Stimulated activated CD4-positive, alpha-beta T cell treated with anti-CD3 and anti-CD28 coated beads, TNF-alpha, amount 100 ng/mL, for 4 hours (primary cell): ENCODE data around the gene NFIA.
A peak's percentile ranks its signal among the peaks of the same experiment; 100 is the strongest.
"Not testable (repeated sequence)": the region's sequence is repeated elsewhere in the genome, so short reads cannot be mapped to it uniquely, and the experiment has no call there.

ENCODE experiments used
- DNase-seq, 3 experiments: peaks; one replicate each; pipeline ENCODE4 v3.0.0-alpha.2; 2020; ENCODE audit warnings: low read depth in 3 of 3

The NFIA gene

GRCh38 chr1:61453111-61453961, 371.0 kb downstream of the NFIA start:
- DNase-seq, result peak; percentile 22 to 39 (median 28)

GRCh38 chr1:61455400-61455799, 373.0 kb downstream of the NFIA start:
- DNase-seq, result no peak

- DNase-seq, result no peak
Observed at GRCh38 chr1:61457526-61458040, 375.2 kb downstream of the NFIA start.

DNA sequence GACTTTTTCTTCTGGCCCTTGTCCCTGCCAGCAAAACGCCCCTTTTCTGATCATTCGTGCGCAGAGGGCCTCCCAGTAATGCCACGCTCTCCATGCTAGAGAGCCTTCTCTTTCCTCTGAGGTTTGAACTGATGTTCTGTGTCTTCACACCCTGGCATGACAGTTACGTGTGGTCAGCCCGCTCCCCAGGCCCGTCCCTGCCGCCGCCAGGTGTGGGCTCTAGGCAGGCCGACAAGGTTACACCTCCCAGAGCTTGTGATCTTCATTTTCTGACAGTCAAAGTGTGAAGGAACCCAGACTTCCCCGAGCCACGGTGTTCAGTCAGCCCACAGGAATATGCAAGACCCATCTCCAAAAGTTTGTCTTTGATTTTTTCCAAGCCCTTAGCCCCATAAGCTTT, 377.0 kb downstream of the NFIA start:
- no peak for DNase-seq

- DNase-seq, result no peak
Observed at GRCh38 chr1:61460191-61460590, 377.8 kb downstream of the NFIA start.

GRCh38 chr1:61461406-61462384, 379.3 kb downstream of the NFIA start:
- DNase-seq, result no peak

DNA sequence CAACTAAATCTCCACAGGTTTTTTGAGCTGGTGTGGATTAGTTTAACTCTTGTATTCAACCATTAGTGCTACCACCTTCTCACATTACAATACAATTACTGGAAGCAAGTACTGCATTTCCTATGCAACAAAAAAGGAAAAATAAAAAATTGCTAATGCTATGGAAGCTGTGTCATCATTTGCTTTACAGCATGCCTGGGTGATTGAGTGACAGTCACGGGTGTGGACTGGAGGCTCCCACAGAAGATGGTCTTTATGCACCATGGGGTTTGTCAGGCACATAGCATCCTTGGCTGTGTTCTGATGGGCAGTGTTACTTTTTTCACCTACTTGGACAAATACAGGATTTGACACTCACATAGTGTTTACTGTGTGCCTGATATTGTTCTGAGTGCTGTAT, 380.3 kb downstream of the NFIA start:
- no peak for DNase-seq

DNA sequence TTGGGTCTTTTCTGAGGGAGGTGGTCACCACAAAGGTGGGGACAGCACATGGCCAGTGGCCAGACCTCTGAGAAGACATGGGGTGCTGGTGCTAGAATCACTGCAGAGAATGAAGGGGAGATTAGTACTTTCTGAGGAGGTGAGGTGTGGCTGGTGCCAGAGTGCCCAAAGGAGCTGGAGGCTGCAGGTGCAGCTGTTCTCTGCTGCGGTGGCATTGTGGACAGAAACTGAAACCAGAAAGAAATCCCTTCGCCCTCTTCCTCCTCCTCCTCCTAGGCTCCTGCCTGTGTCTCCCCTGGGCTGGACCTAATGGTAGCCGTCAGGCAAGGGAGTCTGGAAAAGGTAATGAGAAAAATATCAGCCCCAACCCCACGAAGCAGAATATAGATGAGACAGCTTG, 380.9 kb downstream of the NFIA start:
- no peak for DNase-seq

DNA sequence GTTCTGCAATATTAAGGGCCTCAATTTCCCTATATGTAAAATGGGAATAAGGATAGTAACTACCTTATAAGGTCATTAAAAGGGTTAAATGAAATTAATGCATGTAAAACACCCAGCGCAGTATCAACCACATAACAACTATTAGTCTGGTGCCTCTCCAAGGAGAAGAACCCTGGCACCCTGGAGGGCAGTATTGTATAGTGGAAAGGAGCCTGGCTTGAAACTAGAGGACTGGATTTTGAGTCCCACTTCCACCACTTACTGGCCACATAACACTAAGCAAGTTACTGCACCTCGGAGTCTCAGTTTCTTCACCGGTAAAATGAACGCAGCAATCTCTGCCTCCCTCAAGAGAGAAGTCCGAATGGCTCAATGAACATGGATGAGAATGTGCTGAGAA, 385.5 kb downstream of the NFIA start:
- not testable (repeated sequence) for DNase-seq

DNA sequence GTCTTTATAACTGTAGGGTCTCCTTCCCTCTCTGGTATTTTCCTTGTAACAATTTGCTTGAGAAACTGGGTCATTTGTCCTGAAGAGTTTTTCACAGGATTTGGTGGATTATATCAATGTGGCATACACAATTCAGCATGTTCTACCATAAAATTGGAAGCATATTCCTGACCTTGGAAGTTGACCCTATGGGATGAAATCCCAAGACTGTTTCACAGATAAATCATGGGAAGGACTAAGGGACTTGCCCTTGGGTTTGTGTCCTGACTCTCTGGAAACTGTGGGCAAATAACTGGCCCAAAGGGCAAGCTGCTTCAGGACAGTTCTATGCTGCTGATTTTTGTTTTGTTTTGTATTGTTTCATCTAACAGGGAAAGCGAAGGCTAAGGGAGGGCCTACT, 387.0 kb downstream of the NFIA start:
- no peak for DNase-seq

GRCh38 chr1:61472876-61473275, 390.5 kb downstream of the NFIA start:
- no peak for DNase-seq

DNA sequence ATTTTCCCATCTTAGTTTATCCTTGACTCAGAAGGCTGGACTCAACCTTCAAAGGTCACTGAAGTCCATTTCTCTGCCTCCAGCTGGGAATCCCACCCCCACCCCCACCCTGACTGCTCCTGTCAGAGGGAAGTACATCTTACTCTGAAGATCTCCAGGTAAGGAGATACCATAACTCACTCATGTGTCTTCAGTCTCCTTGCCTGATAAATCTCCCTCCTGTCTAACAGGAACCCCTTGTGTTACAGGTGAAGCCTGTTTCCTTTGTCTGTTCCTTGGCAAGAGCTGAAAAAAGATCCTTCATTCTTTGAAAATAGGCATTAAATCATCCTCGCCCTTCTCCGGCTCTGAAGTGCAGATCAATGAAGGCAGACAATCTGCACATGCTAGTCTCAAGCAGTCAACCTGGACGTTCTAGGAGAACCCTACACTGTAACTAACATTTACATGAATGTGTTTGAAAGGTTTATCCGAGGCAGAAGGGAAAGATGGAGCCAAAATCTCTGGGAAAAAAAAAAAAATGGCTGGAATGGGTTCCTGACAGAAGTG, 392.0 kb downstream of the NFIA start:
- no peak for DNase-seq

GRCh38 chr1:61474963-61475362, 392.6 kb downstream of the NFIA start:
- DNase-seq, result no peak

GRCh38 chr1:61477301-61477700, 394.9 kb downstream of the NFIA start:
- no peak for DNase-seq

- no peak for DNase-seq
Observed at GRCh38 chr1:61480273-61480935, 398.0 kb downstream of the NFIA start.

DNA sequence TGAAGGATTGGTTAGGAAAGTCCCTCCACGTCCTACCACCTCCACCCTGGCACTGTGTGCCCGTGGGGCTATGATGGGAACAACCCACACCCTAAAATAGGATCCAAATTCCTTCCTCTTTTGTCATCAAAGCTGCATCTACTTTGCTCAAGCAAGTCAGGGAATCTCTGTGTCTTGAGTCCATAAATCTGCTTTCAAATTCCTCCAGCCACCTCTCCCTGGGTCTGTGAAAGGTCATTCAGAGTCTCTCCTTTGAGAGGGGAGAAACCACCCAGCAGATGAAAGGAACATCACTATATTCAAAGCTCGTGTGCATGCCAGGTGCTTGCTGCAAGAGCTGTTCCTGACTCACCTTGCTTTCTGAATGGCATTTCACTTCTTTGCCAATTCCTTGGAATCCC, 399.0 kb downstream of the NFIA start:
- no peak for DNase-seq

DNA sequence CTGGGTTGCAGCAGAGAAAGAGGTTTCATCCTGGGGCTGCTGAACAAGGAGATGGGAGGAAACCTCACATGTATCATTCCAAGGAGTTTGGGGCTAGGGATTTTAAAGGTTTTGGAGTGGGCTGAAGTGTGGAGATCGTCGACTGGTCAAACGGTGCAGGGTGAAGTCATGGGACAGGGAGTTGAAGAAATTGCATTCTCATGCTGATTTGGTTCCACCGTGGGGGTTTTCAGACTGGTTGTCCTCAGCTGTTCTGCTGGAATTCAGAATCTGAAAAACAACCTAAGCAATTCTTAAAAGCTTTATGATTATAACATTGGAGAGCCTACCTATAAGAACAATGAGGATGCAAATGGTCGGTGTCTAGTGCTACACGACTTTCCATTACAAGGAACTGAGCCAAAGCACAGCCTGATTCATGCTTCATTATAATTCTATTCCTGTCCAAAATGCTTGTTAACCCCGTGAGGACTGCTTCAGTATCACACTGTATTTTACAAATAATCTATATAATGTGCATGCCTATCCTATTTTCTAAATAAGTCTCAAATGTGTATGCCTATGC, 399.9 kb downstream of the NFIA start:
- DNase-seq, result no peak

- no peak for DNase-seq
Observed at GRCh38 chr1:61486783-61487536, 404.6 kb downstream of the NFIA start.

GRCh38 chr1:61487801-61488200, 405.4 kb downstream of the NFIA start:
- DNase-seq, result no peak

- no peak for DNase-seq
Observed at GRCh38 chr1:61490924-61491323, 408.6 kb downstream of the NFIA start.

DNA sequence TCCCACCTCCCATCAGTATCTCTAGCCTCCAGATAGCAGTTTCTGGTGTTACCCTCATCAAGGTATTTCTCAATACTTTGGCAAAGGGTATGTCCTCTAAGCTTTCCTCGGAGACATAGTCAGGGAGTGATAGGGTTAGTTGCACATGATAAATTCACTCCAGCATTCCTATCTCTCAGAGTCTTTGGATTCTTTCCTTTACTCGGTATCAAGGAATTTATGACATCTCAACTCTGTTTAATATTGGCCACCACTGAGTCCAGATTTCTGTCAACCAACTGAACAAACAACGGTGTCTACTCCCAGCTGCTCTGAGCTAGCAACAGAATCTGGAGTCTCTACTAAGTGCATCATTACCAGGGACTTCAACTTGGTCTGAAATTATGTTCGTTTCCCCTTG, 409.1 kb downstream of the NFIA start:
- no peak for DNase-seq
